Lower lobe of right lung (tissue), 2 donors: ENCODE results near the gene SAMD9. TPM values are rescaled to one million over a fixed set of nuclear protein-coding genes. Genes with fewer than 3 reads are reported as not detected.

Source experiments
- ATAC-seq, 2 donors: fragments of 200-7000 bp; cut with Tn5 transposase; one replicate each; pipeline ENCODE4 v1.9.1; 2020 to 2022; ENCODE audit warnings: mild to moderate bottlenecking in 2 of 2, moderate library complexity in 2 of 2
- DNase-seq: peaks from one replicate; pipeline ENCODE4 v3.0.0-alpha.2; 2020
- H3K27ac ChIP-seq: fragments of 200-600 bp; one replicate; pipeline ENCODE4 v1.8.0; 2022
- H3K27me3 ChIP-seq: fragments of 200-600 bp; one replicate; pipeline ENCODE4 v1.8.0; 2022; ENCODE audit warnings: low read depth
- H3K36me3 ChIP-seq: fragments of 200-600 bp; one replicate; pipeline ENCODE4 v1.8.0; 2022; ENCODE audit warnings: mild to moderate bottlenecking
- H3K4me1 ChIP-seq: fragments of 200-600 bp; one replicate; pipeline ENCODE4 v1.8.0; 2022
- H3K4me3 ChIP-seq: fragments of 200-600 bp; one replicate; pipeline ENCODE4 v1.8.0; 2022; ENCODE audit warnings: mild to moderate bottlenecking
- H3K9me3 ChIP-seq: fragments of 200-600 bp; one replicate; pipeline ENCODE4 v1.8.0; 2022
- intact Hi-C: fragments of 100-400 bp; cut with DNase I; formaldehyde crosslinking; loops from one replicate; pipeline ENCODE4 v1.11.0; 2022
- total RNA-seq: library from RNA; stranded (reverse); fragmentation: NEBNext Ultra II Directional; extraction: Animal tissue kit (Norgen Biotek cat#: 25700); gene quantifications from one replicate; pipeline ENCODE4 v1.2.1, GENCODE V29; 2021
- TF ChIP-seq, protein P1 (sequence below): fragments of 200-600 bp; IDR thresholded peaks from one replicate; pipeline ENCODE4 v1.8.0; 2022; ENCODE audit warnings: antibody characterized with exemption, mild to moderate bottlenecking
- donor health status: DM: no; HTN: yes; CAD: no; lungs with severe emphysema.

SAMD9 gene
- total RNA-seq, 1 donor from 2014 or later, result 24.3 TPM

DNA sequence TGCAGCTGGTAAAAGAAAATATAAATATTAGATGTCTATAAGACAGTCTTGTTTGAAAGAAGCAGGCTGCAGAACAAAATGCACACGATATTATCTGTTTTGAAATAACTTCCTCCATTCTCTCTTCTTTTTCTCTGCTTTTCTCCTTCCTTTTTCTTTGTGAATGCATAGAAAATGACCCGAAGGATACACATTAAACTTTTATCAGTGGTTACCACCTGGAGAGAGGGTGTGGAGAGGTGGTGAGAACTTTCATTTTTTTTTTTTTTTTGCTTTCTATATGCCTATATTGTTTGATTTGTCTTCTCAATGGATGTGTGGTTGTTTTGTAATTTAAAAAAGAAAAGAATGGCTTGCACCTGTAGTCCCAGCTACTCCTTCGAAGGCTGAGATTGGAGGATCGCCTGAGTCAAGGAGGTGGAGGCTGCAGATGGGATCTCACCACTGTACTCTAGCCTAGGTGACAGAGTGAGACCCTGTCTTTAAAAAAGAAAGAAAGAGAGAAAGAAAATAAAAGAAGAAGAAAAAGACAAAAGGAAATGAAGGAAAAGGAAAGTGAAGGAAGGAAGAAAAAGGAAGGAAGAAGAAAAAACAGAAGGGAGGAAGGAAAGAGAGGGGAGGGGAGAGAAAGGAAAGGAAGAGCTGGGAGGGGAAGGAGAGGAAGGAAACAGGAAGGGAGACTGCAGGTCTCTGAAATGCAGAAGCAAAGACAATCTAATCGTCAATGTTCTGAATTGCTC is 64.4 kb downstream of the SAMD9 start:
- Histone ChIP-seq H3K36me3 (no peaks in the 10 kb centered on the region), H3K4me1 (no peaks in the 10 kb centered on the region), H3K4me3 (no peak overlapping the region), H3K9me3 (no peaks in the 10 kb centered on the region), H3K27me3 (no peaks in the 10 kb centered on the region), H3K27ac (no peak overlapping the region)
- DNase-seq (no peak), ATAC-seq (no peak)
- TF ChIP-seq, protein P1, sequence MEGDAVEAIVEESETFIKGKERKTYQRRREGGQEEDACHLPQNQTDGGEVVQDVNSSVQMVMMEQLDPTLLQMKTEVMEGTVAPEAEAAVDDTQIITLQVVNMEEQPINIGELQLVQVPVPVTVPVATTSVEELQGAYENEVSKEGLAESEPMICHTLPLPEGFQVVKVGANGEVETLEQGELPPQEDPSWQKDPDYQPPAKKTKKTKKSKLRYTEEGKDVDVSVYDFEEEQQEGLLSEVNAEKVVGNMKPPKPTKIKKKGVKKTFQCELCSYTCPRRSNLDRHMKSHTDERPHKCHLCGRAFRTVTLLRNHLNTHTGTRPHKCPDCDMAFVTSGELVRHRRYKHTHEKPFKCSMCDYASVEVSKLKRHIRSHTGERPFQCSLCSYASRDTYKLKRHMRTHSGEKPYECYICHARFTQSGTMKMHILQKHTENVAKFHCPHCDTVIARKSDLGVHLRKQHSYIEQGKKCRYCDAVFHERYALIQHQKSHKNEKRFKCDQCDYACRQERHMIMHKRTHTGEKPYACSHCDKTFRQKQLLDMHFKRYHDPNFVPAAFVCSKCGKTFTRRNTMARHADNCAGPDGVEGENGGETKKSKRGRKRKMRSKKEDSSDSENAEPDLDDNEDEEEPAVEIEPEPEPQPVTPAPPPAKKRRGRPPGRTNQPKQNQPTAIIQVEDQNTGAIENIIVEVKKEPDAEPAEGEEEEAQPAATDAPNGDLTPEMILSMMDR, result no peak
- intact Hi-C loops, result no loop called here

DNA sequence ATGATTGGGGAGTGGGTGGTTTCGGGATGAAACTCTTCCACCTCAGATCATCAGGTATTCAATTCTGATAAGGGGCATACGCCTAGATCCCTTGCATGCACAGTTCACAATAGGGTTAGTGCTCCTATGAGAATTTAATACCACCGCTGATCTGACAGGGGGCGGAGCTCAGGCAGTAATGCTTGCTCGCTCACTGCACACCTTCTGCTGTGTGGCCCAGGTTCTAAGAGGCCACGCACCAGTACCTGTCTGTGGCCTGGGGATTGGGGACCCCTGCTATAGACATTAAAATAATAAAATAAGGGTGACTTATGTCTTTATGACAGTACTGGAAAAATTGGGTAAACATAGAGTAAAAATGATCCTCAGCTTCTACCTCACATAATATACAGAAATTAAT is 66.1 kb downstream of the SAMD9 start:
- intact Hi-C loops, result no loop called here
- no peak overlapping the region for H3K4me3 ChIP-seq
- TF ChIP-seq, protein P1, result no peak
- ATAC-seq (no peak), DNase-seq (no peak)
- no peak overlapping the region for H3K27ac ChIP-seq
- no peaks in the 10 kb centered on the region for H3K4me1 ChIP-seq
- no peaks in the 10 kb centered on the region for H3K9me3 ChIP-seq
- H3K27me3 ChIP-seq, result no peaks in the 10 kb centered on the region
- no peaks in the 10 kb centered on the region for H3K36me3 ChIP-seq

Other genes starting within 250 kb of the SAMD9 start
- 64.4 TPM for gene SAMD9L, start 30.4 kb upstream of the SAMD9 start, total RNA-seq
- 0.18 TPM for gene HEPACAM2, start 108.5 kb upstream of the SAMD9 start, total RNA-seq
- 34.6 TPM for gene VPS50, start 114.4 kb upstream of the SAMD9 start, total RNA-seq